Thymus (tissue), 11 donors: ENCODE results near the gene FGA. TPM values are rescaled to one million over a fixed set of nuclear protein-coding genes. Genes with fewer than 3 reads are reported as not detected.

Source experiments
- DNase-seq, 9 donors: peaks; one replicate each; pipeline ENCODE4 v3.0.0-alpha.2; 2013; ENCODE audit warnings: low spot score in 9 of 9, low read depth in 6 of 9, missing footprints in 1 of 9
- H3K27ac ChIP-seq, 2 donors: one replicate each; pipeline ENCODE4 v1.5.1; 2013; ENCODE audit warnings: control low read depth in 1 of 2, low read depth in 1 of 2, low read length in 1 of 2, mild to moderate bottlenecking in 1 of 2, moderate library complexity in 1 of 2
- H3K27me3 ChIP-seq, 2 donors: one replicate each; pipeline ENCODE4 v1.5.1; 2013; ENCODE audit warnings: low read length in 1 of 2; ENCODE audit not compliant: control insufficient read depth in 2 of 2, insufficient read depth in 1 of 2
- H3K36me3 ChIP-seq, 2 donors: one replicate each; pipeline ENCODE4 v1.5.1; 2013; ENCODE audit warnings: low read length in 1 of 2, mild to moderate bottlenecking in 1 of 2, moderate library complexity in 1 of 2; ENCODE audit not compliant: control insufficient read depth in 2 of 2, insufficient read depth in 2 of 2
- H3K4me1 ChIP-seq, 2 donors: one replicate each; pipeline ENCODE4 v1.5.1; 2013; ENCODE audit warnings: low read length in 2 of 2; ENCODE audit not compliant: control insufficient read depth in 2 of 2, insufficient read depth in 2 of 2
- H3K4me3 ChIP-seq, 2 donors: one replicate each; pipeline ENCODE4 v1.5.1; 2013; ENCODE audit warnings: low read length in 2 of 2, control low read depth in 1 of 2, mild to moderate bottlenecking in 1 of 2
- H3K9me3 ChIP-seq, 2 donors: one replicate each; pipeline ENCODE4 v1.5.1; 2013; ENCODE audit warnings: low read length in 1 of 2, mild to moderate bottlenecking in 1 of 2; ENCODE audit not compliant: control insufficient read depth in 2 of 2, insufficient read depth in 1 of 2
- WGBS: extraction: QIAGEN DNeasy Blood & Tissue Kit; methylation state at CpG from one replicate; pipeline ENCODE4 v1.1.7; 2013; 5-methylcytosine and 5-hydroxymethylcytosine counted together
- polyA plus RNA-seq: library from polyadenylated mRNA; stranded (reverse); fragments of 200-250 nt; gene quantifications from one replicate; pipeline ENCODE4 v1.2.3, GENCODE V29; 2013
- total RNA-seq: library from RNA; stranded (reverse); fragments of 120-200 nt; gene quantifications from one replicate; pipeline ENCODE4 v1.2.4, GENCODE V29; 2013
- donor health status: healthy.

FGA gene
- total and polyA plus RNA-seq, 2 donors, result 0.33 to 0.37 TPM

GRCh38 chr4:154610582-154610981 is 20.0 kb upstream of the FGA start:
- WGBS, result 50% methylated on average over 4 of the region's 4 CpGs
- H3K4me3 ChIP-seq, result no peak overlapping the region
- no peaks in the 10 kb centered on the region for H3K4me1 ChIP-seq
- H3K27me3 ChIP-seq, result no peaks in the 10 kb centered on the region
- no peaks in the 10 kb centered on the region for H3K36me3 ChIP-seq
- no peak for DNase-seq
- no peak overlapping the region for H3K27ac ChIP-seq
- no peaks in the 10 kb centered on the region for H3K9me3 ChIP-seq

GRCh38 chr4:154609532-154609931 is 19.0 kb upstream of the FGA start:
- Histone ChIP-seq H3K4me1 (no peaks in the 10 kb centered on the region), H3K36me3 (no peaks in the 10 kb centered on the region), H3K9me3 (no peaks in the 10 kb centered on the region), H3K27me3 (no peaks in the 10 kb centered on the region), H3K4me3 (no peak overlapping the region), H3K27ac (no peak overlapping the region)
- WGBS, result 94% methylated on average over 4 of the region's 4 CpGs
- DNase-seq, result no peak

- no peaks in the 10 kb centered on the region for H3K9me3 ChIP-seq
- H3K4me1 ChIP-seq, result no peaks in the 10 kb centered on the region
- no peaks in the 10 kb centered on the region for H3K27me3 ChIP-seq
- DNase-seq, result no peak
- no peak overlapping the region for H3K4me3 ChIP-seq
- no peaks in the 10 kb centered on the region for H3K36me3 ChIP-seq
- H3K27ac ChIP-seq, result no peak overlapping the region
- 96% methylated on average over 3 of the region's 3 CpGs for WGBS
These were observed 18.1 kb upstream of the FGA start for GRCh38 chr4:154608361-154609252.

GRCh38 chr4:154606728-154607723 is 16.5 kb upstream of the FGA start:
- Histone ChIP-seq H3K27me3 (no peaks in the 10 kb centered on the region), H3K27ac (no peak overlapping the region), H3K36me3 (no peaks in the 10 kb centered on the region), H3K4me1 (no peaks in the 10 kb centered on the region), H3K9me3 (no peaks in the 10 kb centered on the region), H3K4me3 (no peak overlapping the region)
- 94% methylated on average over 6 of the region's 6 CpGs for WGBS
- no peak for DNase-seq

- Histone ChIP-seq H3K4me1 (no peaks in the 10 kb centered on the region), H3K36me3 (no peaks in the 10 kb centered on the region), H3K9me3 (no peaks in the 10 kb centered on the region), H3K27ac (no peak overlapping the region), H3K4me3 (no peak overlapping the region), H3K27me3 (no peaks in the 10 kb centered on the region)
- no peak for DNase-seq
- WGBS, result 94% methylated on average over 4 of the region's 4 CpGs
These were observed 14.2 kb upstream of the FGA start for GRCh38 chr4:154604696-154605200.

GRCh38 chr4:154603033-154603943 is 12.7 kb upstream of the FGA start:
- Histone ChIP-seq H3K27ac (no peak overlapping the region), H3K27me3 (no peaks in the 10 kb centered on the region), H3K4me1 (no peaks in the 10 kb centered on the region), H3K36me3 (no peaks in the 10 kb centered on the region), H3K9me3 (no peaks in the 10 kb centered on the region), H3K4me3 (no peak overlapping the region)
- DNase-seq, result no peak
- 94% methylated on average over 6 of the region's 6 CpGs for WGBS

GRCh38 chr4:154602404-154603020 is 12.0 kb upstream of the FGA start:
- WGBS, result 40% methylated on average over 1 of the region's 1 CpG
- no peaks in the 10 kb centered on the region for H3K9me3 ChIP-seq
- DNase-seq, result no peak
- H3K27me3 ChIP-seq, result no peaks in the 10 kb centered on the region
- H3K4me3 ChIP-seq, result no peak overlapping the region
- H3K4me1 ChIP-seq, result no peaks in the 10 kb centered on the region
- no peak overlapping the region for H3K27ac ChIP-seq
- H3K36me3 ChIP-seq, result no peaks in the 10 kb centered on the region
